NCI-H82 treated with DMSO at 0.1 percent for 48 hours (cell line): ENCODE measurements around the gene ACTL7A.

Experiments used
- DNase-seq: peaks from one replicate; lab custom pipeline; 2025; ENCODE audit not compliant: unreplicated experiment; lab: John Stamatoyannopoulos, UW

ACTL7A gene

GRCh38 chr9:108910914-108911313, 48.8 kb downstream of the ACTL7A start:
- DNase-seq, result no peak

- DNase-seq, result no peak
These were observed 49.8 kb downstream of the ACTL7A start for GRCh38 chr9:108911820-108912219.
